Measurements from ENCODE around the gene DDAH2.
A peak's percentile ranks its signal among the peaks of the same experiment; 100 is the strongest.

The DDAH2 gene

DNA sequence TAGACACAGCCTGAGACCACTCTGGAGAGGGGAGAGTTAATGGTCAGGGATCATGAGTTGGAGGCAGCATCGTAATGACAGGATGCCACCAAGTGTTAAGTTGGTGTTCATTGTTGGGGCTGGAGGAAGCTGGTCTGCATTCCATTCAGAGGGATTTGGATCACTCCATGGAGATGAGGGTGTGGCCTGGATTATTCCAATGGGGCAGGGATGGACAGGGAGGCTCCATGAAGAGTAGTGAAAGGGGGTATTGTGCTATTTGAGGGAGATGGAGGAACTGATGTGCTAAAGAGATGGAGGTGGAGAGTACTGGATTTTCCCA, 34.5 kb upstream of the DDAH2 start:
- H3K4me2 ChIP-seq (ENCODE audit: insufficient read depth, low read length): no peak overlapping the region
- H3K36me3 ChIP-seq (ENCODE audit: insufficient read depth, low read length): peaks cover 58% of the 10 kb centered on the region
- H3K9ac ChIP-seq (ENCODE audit: low read depth, low read length): no peak overlapping the region
- H3K9me3 ChIP-seq (ENCODE audit: insufficient read depth, low read length, severe bottlenecking): no peaks in the 10 kb centered on the region
- no peak overlapping the region for H3K4me3 ChIP-seq (ENCODE audit: low read depth in 1 of 2, low read length in 2 of 2)
- no peak for ATAC-seq (ENCODE audit: insufficient read depth, low read depth)
- H3K27me3 ChIP-seq (ENCODE audit: insufficient read depth, low read length, poor library complexity): no peaks in the 10 kb centered on the region
- no peaks in the 10 kb centered on the region for H3K79me2 ChIP-seq (ENCODE audit: insufficient read depth, low read length)
- H4K20me1 ChIP-seq (ENCODE audit: insufficient read depth, low read length): peaks cover 4% of the 10 kb centered on the region; the same call in 1 of the 2 replicates
- no peak overlapping the region for H3K27ac ChIP-seq (ENCODE audit: low read length)
- TF ChIP-seq, protein P1, sequence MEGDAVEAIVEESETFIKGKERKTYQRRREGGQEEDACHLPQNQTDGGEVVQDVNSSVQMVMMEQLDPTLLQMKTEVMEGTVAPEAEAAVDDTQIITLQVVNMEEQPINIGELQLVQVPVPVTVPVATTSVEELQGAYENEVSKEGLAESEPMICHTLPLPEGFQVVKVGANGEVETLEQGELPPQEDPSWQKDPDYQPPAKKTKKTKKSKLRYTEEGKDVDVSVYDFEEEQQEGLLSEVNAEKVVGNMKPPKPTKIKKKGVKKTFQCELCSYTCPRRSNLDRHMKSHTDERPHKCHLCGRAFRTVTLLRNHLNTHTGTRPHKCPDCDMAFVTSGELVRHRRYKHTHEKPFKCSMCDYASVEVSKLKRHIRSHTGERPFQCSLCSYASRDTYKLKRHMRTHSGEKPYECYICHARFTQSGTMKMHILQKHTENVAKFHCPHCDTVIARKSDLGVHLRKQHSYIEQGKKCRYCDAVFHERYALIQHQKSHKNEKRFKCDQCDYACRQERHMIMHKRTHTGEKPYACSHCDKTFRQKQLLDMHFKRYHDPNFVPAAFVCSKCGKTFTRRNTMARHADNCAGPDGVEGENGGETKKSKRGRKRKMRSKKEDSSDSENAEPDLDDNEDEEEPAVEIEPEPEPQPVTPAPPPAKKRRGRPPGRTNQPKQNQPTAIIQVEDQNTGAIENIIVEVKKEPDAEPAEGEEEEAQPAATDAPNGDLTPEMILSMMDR (IDR thresholded peaks at IDR 0.05; ENCODE audit: borderline replicate concordance, extremely low read depth, low read length, poor library complexity, severe bottlenecking): no peak
- TF ChIP-seq EZH2 (IDR thresholded peaks at IDR 0.05; ENCODE audit: borderline replicate concordance, low read depth, low read length, severe bottlenecking): no peak
- H3K4me1 ChIP-seq (ENCODE audit: insufficient read depth, low read length): no peaks in the 10 kb centered on the region
- DNase-seq: no peak
- H2AFZ ChIP-seq (ENCODE audit: low read depth, low read length): no peak overlapping the region

DNA sequence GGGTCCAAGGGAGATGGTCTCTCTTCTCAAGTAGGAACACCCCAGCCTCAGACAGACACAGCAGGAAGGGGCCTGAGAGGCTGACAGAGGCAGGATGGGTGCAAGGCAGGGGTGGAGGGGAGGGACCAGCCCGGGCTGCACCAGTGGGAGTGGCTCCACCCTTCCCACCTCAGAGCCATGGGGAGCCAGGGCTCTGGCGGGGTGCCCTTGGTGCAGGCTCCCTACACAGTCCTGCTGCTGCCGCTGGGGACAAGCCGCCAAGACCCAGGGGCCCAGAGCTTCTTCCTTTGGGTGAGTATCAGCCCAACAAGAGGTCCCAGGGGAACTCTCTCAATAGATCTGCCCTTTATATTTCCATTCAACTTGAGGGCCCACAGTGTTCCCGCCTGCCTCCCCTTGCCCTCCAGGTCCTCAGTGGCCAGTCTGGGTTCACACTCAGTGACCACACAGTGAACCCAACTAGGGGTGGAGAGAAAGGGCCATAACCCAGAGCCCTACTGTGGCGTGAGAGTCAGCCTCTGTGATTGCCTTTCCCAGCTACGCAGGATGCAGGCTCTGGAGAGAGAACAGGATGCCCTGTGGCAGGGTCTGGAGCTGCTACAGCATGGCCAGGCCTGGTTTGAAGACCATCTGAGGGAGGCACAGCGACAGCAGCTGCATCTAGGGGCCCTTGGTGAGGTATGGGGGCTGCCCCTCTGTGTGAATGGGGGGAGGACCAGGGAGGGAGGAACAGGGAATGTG, 33.9 kb upstream of the DDAH2 start:
- no peak overlapping the region for H3K4me3 ChIP-seq (ENCODE audit: low read depth in 1 of 2, low read length in 2 of 2)
- no peak overlapping the region for H3K27ac ChIP-seq (ENCODE audit: low read length)
- ATAC-seq (ENCODE audit: insufficient read depth, low read depth): peak; percentile 26
- no peaks in the 10 kb centered on the region for H3K79me2 ChIP-seq (ENCODE audit: insufficient read depth, low read length)
- H4K20me1 ChIP-seq (ENCODE audit: insufficient read depth, low read length): peaks cover 4% of the 10 kb centered on the region; the same call in 1 of the 2 replicates
- no peak overlapping the region for H2AFZ ChIP-seq (ENCODE audit: low read depth, low read length)
- no peak for DNase-seq
- no peaks in the 10 kb centered on the region for H3K27me3 ChIP-seq (ENCODE audit: insufficient read depth, low read length, poor library complexity)
- H3K36me3 ChIP-seq (ENCODE audit: insufficient read depth, low read length): peaks cover 63% of the 10 kb centered on the region
- TF ChIP-seq, protein P1 (IDR thresholded peaks at IDR 0.05; ENCODE audit: borderline replicate concordance, extremely low read depth, low read length, poor library complexity, severe bottlenecking): no peak
- no peak for TF ChIP-seq EZH2 (IDR thresholded peaks at IDR 0.05; ENCODE audit: borderline replicate concordance, low read depth, low read length, severe bottlenecking)
- H3K9me3 ChIP-seq (ENCODE audit: insufficient read depth, low read length, severe bottlenecking): no peaks in the 10 kb centered on the region
- no peak overlapping the region for H3K9ac ChIP-seq (ENCODE audit: low read depth, low read length)
- H3K4me2 ChIP-seq (ENCODE audit: insufficient read depth, low read length): no peak overlapping the region
- H3K4me1 ChIP-seq (ENCODE audit: insufficient read depth, low read length): no peaks in the 10 kb centered on the region

DNA sequence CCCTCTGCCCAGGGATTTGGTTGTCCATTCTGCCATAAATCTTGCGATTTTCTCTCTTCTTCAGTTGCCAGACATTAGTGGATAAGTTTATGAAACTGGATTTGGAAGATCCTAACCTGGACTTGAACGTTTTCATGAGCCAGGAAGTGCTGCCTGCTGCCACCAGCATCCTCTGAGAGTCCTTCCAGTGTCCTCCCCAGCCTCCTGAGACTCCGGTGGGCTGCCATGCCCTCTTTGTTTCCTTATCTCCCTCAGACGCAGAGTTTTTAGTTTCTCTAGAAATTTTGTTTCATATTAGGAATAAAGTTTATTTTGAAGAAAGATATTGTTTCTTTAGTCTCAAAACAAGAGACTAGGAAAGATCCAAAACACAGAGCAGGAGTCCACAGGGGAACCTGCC, 33.3 kb upstream of the DDAH2 start, which contains the start of gene SAPCD1:
TSS of gene SAPCD1 (plus strand) at position 301 of the 400 bp plus-strand sequence. CDS start 399 bp downstream, outside the sequence.
- no peak for DNase-seq
- no peak within 1 kb of the TSS for H2AFZ ChIP-seq (ENCODE audit: low read depth, low read length)
- H3K36me3 ChIP-seq (ENCODE audit: insufficient read depth, low read length): peaks cover 70% of the 10 kb centered on the region
- no peaks in the 10 kb centered on the region for H3K27me3 ChIP-seq (ENCODE audit: insufficient read depth, low read length, poor library complexity)
- TF ChIP-seq, protein P1 (IDR thresholded peaks at IDR 0.05; ENCODE audit: borderline replicate concordance, extremely low read depth, low read length, poor library complexity, severe bottlenecking): no peak
- TF ChIP-seq EZH2 (IDR thresholded peaks at IDR 0.05; ENCODE audit: borderline replicate concordance, low read depth, low read length, severe bottlenecking): no peak
- H3K9me3 ChIP-seq (ENCODE audit: insufficient read depth, low read length, severe bottlenecking): no peaks in the 10 kb centered on the region
- no peak within 1 kb of the TSS for H3K4me2 ChIP-seq (ENCODE audit: insufficient read depth, low read length)
- H4K20me1 ChIP-seq (ENCODE audit: insufficient read depth, low read length): peaks cover 4% of the 10 kb centered on the region; the same call in 1 of the 2 replicates
- no peak for ATAC-seq (ENCODE audit: insufficient read depth, low read depth)
- H3K79me2 ChIP-seq (ENCODE audit: insufficient read depth, low read length): no peaks in the 10 kb centered on the region
- no peak within 1 kb of the TSS for H3K27ac ChIP-seq (ENCODE audit: low read length)
- no peaks in the 10 kb centered on the region for H3K4me1 ChIP-seq (ENCODE audit: insufficient read depth, low read length)
- H3K4me3 ChIP-seq (ENCODE audit: low read depth in 1 of 2, low read length in 2 of 2): no peak within 1 kb of the TSS
- no peak within 1 kb of the TSS for H3K9ac ChIP-seq (ENCODE audit: low read depth, low read length)

All from DND-41 (cell line).